ENCODE measurements around the gene NFU1. TPM values are rescaled to one million over a fixed set of nuclear protein-coding genes. Genes with fewer than 3 reads are reported as not detected.
A peak's percentile ranks its signal among the peaks of the same experiment; 100 is the strongest.

NFU1 gene
- total RNA-seq = 38.2 and 42.1 TPM in 2 replicates

DNA sequence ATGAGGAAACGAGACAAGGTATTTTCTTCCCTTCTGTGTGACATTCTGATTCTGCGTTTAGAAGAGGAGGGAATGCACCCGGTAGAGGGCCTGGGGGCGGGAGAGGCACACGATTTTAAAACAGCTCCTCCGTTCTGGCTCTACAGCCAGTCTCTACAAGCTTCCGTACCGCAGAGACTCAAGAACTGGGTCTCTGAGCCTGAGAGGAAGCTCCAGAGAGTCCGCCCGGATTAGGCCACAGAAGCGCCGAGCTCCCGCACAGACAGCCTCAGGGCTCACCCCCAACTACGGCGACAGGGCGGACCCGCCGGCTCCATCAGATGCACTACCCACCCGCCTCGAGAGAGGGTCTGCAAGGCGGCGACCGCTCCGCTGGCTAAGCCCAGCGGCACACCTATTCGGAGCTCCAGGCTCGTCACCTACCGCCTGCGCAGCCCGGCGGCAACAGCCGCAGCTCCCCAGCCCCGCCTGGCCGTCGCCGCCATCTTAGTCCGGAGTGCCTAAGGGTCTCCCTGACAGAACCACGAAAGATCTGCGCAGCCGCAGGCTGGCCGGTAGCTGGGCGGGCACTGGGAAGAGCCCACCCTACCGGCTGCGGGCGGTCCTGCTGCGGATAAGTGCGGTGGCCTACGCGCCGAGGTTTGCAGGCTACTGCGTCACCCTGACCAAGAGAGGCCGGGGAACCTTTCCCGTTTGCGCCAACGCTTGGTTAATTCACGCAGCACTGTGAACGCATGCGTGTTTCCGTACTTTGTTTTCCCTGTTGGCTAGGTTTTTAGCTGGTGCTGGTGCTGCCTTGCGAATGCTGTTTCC lies at the start of gene NFU1:
NFU1 (minus strand) TSS at position 498 of the 813 bp plus-strand sequence; CDS start at position 485, 13 bp downstream.
- peak; percentile 90 for DNase-seq (ENCODE audit: low read depth, low spot score)

DNA sequence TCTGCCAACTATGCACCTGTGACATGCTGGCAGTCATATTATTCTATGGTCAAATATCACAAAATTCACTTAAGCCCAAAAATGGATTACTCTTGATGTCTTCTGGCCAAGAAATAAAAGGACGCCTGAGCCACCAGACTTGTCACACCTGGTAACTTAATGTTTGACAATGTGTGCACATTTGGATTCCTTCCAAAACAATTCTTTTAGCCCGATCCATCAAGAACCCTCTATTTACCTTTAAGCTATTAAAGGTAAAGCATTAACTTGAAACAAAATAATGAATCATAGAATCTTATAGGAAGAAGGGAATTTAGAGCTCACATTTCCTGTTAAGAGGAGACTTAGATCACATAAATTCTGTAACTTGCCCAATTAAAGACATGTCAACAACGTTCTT lies 46.5 kb upstream of the NFU1 start:
- no peak for DNase-seq (ENCODE audit: low read depth, low spot score)

DNA sequence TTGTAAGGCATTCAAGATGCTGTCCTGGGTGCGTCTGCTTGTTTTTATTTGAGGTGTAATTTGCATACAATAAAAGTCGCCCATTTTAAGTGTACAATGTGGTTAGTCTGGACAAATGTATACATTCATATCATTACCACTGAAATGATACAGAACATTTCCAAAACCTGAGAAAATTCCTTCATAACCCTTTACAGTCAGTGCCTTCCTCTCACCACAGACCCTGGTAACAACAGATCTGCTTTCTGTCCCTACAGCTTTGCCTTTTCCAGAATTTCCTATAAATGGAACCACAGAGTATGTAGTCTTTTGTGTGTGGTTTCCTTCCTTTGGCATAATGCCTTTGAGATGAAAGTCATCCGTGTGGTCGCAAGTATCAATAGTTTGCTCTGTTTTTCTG lies 45.8 kb upstream of the NFU1 start:
- DNase-seq (ENCODE audit: low read depth, low spot score) = peak; percentile 24

DNA sequence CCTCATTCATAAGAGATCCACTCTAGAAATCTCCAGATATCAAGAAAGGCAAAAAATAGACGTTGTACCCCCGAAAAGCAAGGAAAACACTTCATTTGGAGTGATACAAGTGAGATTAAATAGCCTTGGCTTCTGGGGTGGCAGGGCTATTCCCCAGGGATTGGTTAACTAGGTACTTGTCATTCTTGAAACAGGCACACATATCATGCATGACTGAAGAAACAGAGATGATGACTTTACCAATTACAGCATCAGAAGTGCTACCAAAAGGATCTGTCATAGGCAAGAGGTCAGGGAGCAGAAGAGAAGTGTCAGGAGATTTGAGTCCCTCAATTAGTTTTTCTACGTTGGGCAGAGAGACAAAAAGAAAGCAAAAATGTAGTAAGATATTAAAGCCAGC lies 45.2 kb upstream of the NFU1 start:
- DNase-seq (ENCODE audit: low read depth, low spot score) = no peak

DNA sequence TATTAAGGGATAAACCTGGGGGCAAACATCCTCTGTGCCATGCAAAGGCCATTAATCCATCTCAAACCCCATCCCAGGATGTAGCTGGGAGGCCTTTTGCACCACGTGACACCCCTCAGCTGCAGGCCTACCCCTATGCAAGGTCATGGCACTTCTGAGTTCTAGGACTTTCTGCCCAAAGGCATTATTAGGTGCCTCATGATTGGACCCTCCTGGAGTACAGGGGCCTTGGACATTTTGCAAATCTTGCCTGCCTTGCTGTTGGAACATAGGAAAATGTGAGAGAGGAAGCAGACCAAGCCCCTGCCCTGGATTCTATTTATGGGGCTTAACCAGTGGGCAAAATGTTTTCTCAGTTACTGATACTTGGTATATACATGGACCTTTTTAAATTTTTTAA lies 44.2 kb upstream of the NFU1 start:
- no peak for DNase-seq (ENCODE audit: low read depth, low spot score)

DNA sequence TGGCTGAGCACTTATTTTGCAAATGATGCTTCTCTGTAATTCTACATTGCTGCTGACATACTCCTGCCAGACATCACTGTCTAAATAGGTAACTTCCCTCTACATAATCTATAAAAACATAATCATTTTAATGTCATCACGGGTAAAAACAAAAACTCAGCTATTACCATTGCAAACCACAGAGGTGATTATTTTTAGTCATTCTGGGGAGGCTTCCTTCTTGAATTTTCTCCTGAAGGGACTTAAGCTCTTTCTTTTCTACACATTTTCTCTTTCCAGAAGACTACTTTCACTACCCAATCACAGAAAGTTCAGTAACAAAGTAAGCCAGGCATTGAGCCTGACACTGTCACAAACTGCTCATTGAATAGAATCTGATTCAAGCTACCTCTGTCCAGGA lies 40.4 kb upstream of the NFU1 start:
- DNase-seq (ENCODE audit: low read depth, low spot score) = no peak

DNA sequence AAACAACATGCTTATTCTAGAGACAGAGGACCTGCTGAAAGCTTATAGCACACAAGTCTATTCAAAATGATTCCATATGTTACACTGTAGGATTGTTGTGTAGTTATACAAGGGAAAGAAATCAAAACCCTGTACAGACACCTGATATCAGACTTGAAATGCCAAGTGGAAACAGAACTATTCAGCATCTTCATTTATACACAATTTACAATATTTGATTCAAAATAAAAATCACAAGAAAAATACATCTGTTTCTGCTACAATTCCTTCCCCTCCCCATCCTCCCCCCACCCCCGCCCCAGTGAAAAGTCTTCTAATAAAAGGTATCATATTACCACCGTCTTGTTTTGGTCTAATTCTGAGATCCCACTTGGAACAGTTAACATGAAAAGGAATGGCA lies 37.5 kb upstream of the NFU1 start:
- no peak for DNase-seq (ENCODE audit: low read depth, low spot score)

DNA sequence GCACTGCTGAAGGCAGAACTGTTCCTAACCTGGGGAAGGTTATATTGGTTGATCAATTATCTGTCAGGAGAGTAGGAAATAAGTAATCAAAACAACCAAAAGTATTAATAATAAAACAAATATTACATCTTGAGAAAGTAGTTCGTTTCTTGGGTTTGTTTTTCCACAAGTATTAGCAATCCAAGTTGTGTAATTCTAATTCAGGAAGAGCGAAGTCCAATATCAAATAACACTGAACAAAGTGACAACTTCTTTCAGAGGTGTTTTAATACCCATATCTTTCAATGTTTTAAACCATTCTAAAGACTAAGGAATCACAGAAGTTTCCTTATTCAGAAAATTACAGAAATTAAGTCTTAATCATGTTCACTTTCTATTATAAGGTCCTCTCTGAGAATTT lies 34.6 kb upstream of the NFU1 start:
- DNase-seq (ENCODE audit: low read depth, low spot score) = no peak

DNA sequence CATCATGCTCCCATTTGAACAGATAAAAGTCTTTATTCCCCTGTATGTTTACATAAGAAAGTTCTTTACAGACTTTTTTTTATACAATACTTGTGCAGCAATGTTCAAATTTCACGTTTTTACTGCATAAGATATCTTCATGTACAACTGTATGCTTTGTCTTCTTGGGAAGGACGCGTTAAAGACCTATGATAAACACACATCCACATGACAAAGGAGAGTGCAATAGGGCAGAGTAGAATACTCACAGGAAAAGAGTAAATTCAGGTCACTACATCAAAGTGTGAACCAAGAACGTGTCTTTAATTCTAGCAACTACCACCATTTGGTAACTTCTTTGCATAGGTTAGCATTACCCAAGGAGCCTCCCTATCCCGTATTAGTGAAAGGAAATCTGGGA lies 33.7 kb upstream of the NFU1 start:
- DNase-seq (ENCODE audit: low read depth, low spot score) = no peak

DNA sequence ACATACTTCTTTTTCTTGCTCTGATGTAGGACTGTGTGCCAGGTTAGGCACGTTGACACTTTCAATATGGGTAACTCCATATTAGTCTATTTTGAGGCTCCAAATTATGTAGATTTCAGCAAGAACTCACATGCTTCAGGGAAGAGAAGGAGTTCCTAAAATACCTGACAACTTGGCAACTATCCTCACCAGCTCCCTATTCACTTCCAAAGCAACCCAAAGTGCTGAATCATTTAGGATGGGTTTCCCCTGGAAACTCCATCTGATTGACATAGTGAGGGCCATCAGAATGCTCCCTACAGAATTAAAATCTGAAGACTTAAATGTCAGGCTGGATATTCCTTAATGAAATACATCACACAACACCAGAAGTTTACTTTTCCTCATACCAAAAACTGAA lies 32.5 kb upstream of the NFU1 start:
- DNase-seq (ENCODE audit: low read depth, low spot score) = no peak

DNA sequence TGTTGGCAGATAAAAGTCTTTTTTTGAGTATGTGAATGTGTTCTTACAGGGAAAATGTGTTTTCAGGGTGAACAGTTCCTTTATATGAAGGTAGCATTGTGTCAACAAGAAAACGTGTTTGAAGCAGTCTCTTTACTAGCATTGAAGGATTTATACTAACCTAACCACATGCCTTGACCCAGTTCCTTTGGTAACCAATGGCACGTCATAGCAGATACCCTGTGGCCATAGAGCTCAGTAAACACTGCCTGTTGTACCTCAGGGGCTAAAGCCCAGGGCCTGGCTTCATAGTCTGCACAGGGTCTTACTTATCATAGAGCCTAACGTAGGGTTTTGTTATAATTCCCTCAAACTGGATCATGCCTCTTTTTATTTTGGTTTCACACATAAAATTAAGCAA lies 32.1 kb upstream of the NFU1 start:
- no peak for DNase-seq (ENCODE audit: low read depth, low spot score)

DNA sequence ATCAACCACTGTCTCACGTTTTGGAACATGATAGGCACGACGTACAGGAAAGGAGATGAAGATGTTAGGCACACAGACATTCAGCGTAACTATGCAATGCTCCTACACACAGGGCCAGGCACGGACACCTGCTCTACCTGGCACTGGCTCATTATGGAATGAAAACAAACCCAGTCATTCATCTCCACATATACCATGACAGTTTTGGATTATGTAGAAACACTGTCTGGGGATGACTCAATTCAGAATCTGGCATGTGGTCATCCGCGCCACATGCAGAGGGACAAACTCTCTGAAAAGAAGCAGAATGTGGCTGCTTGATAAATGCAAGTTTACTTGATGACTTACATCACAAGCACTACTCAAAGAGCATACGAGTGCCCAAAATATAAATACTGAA lies 29.5 kb upstream of the NFU1 start:
- DNase-seq (ENCODE audit: low read depth, low spot score) = no peak

DNA sequence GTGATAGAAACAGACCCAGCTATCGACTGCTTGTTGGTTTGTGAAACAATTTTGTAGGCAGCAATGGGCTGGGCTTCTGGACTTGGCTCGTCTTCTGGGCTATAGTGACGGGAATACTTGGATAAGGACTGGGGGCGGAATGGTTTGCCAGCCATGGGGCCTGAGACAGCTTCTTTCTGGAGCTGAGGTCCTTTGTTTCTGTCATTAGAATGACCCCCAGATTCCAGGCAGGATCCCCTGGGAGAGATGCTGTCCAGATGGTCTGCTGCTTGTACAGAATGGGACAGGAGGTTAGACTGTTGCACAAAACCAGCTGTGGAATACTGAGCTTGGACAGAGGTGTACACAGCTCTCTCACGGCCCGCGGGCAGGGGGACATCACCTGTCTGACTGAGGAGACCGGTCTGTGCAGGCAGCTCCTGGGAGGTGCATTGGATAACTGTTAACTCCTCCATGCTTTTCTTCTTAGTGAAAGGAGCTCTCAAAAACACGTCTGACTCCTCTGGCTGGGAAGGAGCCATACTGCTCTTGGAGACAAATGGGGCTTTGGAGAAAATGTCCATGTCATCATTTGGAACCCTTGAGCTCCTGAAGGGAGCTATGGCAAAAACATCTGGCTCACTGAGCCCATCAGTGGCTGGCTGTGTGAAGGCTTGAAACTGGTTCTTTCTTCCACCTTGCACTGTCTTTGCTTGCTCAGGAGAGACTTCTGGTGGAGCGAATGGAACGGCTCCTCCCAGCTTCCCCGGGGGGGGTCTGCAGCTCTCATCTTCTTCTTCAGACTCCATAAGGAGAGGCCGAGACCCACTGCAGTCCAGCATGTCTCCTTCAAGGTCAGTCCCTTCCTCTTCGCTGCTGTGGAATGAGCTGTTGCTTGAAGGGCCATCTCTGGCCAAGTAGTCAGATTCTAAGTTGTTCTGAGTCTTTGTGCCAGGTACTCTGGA lies 28.6 kb upstream of the NFU1 start:
- DNase-seq (ENCODE audit: low read depth, low spot score) = no peak

DNA sequence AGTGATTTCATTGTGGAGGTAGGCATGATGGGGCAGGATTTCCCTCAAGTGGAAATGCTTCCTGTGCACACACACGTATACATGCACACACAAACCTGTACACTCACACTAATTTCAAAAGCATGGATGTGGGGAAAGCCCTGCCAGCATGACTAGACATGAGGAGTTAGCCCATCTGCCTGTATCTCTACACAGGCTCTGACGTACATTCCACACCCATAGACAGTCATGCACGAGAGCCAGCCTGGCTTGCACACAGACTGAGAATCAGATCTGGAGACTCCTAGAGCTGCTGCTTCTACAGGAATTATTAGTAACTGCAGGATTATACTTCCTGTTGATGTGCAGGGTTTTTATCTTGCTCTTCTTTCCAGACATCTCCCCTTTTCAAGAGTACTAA lies 27.3 kb upstream of the NFU1 start:
- no peak for DNase-seq (ENCODE audit: low read depth, low spot score)

DNA sequence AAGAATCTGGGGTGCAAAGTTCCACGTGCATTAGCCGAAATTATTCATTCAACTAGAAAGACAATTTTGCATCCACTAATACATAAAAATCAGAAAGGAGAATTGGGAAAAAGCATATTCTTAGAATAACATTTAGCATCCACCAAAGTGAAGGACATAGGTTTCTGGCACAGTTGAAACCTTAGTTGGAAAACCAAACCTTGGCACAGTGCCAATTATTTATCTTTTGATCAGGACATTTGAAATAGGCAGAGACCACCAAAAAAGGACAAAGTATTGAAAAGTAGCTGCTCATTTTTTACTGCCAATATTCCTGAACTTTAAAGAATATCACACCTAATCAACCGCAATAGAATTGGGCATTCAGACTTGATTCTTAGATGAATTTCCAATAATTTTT lies 25.5 kb upstream of the NFU1 start:
- no peak for DNase-seq (ENCODE audit: low read depth, low spot score)

DNA sequence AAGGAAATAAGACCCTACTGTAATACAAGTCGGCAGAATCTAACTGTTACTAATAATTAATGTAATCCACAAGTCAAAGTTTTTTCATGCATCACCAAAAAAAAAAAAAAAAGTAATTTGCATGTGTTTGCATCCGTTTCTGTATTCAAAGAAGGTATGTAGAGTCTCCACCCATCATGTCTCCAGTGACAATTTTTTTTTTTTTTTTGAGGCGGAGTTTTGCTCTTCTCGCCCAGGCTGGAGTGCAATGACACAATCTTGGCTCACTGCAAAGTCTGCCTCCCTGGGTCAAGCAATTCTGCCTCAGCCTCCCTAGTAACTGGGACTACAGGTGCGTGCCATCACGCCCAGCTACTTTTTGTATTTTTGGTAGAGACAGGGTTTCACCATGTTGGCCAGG lies 24.2 kb upstream of the NFU1 start:
- no peak for DNase-seq (ENCODE audit: low read depth, low spot score)

DNA sequence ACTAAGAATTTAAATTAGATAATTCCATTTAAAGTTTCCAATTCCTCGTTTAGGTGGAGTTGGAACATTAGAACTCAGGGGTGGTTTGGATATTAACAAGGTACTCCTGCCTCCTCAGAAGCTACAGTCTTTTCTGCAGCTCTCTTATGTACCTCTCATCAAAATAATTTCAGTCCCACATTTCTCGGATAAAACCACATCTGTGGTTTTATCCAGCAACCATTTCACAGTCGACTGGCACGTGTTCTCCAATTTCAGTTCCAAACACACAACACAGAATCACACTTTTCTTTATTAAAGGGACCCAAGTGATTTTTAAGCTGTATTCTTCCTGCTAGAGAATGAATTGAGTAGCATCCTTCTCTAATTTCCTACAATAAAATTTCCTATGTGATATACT lies 22.7 kb upstream of the NFU1 start:
- DNase-seq (ENCODE audit: low read depth, low spot score) = no peak

DNA sequence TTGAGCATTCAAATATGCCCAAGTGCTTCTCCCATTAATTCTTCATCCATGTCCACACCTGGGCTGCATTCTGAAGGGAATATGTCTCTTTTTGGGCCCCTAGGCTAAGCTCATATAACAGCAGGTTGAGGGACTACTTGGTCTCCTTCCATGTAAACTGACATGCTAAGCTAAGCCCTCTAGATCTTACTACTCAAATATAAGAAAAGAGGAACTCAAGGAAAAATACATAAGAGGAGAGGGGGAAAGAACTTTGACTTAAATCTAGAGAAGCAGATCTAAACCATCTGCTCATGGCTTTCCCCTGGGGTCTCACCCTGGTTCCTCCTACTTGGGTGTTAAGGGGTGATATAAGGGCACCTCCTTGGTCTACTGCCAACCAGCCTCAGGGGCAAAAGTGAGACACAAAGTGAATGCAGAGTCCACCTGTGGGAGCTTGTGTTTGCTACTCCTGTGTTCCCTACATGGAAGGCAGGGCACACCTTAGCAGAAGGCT lies 19.8 kb upstream of the NFU1 start:
- no peak for DNase-seq (ENCODE audit: low read depth, low spot score)

DNA sequence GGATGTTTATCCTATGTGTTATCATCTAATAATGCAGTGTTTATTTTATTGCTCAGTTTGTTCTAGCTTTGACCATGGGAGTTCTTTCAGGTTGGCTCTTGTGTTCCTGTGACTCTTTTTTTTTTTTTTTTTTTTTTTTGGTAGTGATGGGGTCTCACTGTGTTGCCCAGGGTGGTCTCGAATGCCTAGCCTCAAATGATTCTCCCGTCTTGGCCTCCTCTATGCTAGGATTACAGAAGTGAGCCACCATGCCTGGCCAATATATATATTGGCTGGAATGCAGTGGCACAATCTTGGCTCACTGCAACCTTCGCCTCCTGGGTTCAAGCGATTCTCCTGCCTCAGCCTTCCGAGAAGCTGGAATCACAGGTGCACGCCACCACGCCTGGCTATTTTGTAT lies 18.9 kb upstream of the NFU1 start:
- DNase-seq (ENCODE audit: low read depth, low spot score) = no peak

DNA sequence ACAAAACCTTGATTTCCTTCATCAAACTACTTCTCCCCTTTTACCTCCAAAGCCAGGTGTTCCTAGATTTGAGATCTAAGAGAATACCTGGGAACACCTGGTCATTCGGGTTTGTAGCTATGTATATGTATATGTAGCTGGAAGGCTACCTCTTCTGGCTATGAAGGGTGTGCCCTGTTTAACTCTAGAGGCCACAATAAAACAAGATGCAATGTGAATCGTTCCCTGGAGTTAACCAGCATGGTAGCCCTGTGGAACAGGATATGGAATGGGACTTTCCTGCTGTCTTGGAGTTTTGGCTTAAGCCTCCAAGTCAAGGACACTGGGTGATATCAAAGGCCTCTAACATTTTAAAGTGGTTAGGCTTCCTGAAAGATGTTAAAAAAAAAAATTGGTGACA lies 17.7 kb upstream of the NFU1 start:
- DNase-seq (ENCODE audit: low read depth, low spot score) = no peak

DNA sequence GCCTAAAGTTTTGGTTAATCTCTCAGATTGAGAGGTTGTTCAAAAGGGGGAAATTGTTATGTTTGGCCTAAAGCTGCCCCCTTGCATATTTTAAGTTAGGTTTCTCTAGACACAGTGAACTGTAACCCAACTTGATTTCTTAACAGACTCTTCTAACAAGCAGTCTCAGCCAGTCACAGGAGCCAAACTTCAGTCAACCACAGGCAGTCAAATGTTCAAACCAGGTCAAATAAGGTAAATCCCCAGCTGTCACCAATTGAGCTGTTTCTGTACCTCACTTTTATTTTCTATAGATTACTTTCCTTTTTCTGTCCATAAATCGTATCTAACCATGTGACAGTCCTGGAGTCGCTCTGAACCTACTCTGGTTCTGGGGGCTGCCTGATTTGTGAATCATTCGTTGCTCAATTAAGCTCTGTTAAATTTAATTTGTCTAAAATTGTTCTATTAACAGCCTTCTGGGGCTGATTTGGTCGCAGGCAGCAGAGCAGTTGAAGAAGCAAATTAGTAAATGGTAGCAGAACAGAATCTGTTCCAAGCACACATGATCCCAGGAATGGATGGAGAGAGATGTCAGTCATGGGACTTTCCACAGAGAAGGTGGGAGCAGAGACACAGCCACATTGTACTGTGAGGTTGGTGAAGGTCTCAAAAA lies 16.4 kb upstream of the NFU1 start:
- no peak for DNase-seq (ENCODE audit: low read depth, low spot score)

DNA sequence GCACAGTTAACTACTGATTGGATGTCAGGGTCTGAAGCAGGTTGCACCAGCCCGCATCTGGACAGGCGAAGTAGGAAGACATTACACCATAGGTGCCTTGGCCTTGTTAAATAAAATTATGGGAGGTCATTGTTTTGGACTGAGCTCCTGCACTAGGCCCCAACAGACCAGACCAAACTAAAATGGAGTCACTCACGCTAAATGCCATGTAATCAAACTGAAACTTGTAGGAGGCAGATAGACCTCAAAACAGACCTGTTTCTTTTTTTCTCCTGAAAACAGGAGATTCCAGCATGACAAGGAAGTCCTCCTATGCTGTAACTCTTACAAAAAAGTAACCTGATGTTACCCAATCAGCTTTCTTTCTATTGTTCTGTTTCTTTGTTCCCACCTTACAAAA lies 15.5 kb upstream of the NFU1 start:
- DNase-seq (ENCODE audit: low read depth, low spot score) = no peak

All from pulmonary artery endothelial cell (primary cell).